AML-193 (cell line): ENCODE results near the gene CPLANE2.

ENCODE experiments used
- DNase-seq, 2 experiments: peaks; one replicate each; lab custom pipeline; 2025; lab: John Stamatoyannopoulos, UW

The CPLANE2 gene

DNA sequence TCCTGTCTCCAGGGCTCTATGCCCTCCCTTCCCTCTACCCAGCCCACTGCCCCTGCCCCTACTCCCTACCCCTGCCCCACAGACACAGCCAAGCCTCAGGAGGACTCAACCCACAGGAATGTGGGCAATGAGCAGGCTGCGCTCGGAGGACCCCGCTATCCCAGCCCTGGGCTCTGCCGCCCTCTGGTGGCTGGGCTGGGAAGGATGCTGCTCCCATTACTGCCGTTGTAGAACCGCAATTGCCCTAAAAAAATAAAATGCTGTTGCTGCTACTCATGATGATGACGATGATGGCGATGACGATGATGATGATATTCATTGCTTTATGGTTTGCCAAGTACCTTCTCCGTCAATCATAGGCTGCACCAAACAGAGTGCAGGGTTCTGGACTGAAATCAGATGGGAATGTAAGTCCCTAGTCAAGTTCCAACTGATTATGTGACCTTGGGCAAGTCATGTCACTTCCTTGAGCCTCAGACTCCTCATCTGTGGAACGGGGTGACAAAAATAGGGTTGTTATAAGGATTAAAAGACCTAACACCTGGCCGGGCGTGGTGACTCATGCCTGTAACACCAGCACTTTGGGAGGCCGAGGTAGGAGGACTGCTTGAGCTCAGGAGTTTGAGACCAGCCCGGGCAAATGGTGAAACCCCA is 49.1 kb downstream of the CPLANE2 start:
- peak; percentile 29 to 42 for DNase-seq

DNA sequence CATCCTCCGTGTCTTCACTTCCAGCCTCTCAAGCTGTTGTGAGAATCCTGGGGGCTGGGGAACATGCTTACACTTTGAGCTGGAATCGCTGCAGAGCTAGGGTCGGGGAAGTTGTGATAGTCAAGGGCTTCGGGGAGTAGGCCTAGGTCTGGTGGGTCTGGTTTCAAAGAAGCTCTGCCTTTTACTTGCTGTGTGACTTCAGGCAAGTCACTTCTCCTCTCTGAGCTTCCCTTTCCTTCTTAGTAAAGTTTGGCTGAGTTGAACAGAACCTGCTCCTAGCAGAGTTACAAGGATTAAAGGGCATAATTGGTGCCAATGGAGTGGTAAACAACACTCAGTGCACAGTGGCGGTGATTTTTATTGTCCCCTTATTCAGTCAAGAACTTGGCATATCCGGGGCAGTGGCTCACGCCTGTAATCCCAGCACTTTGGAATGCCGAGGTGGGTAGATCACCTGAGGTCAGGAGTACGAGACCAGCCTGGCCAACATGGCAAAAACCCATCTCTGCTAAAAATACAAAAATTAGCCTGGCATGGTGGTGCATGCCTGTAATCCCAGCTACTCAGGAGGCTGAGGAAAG is 50.2 kb downstream of the CPLANE2 start:
- DNase-seq: no peak

GRCh38 chr1:16184557-16185303 is 52.3 kb downstream of the CPLANE2 start:
- no peak for DNase-seq

- DNase-seq: no peak
Measured at GRCh38 chr1:16183765-16184556, 53.0 kb downstream of the CPLANE2 start.

DNA sequence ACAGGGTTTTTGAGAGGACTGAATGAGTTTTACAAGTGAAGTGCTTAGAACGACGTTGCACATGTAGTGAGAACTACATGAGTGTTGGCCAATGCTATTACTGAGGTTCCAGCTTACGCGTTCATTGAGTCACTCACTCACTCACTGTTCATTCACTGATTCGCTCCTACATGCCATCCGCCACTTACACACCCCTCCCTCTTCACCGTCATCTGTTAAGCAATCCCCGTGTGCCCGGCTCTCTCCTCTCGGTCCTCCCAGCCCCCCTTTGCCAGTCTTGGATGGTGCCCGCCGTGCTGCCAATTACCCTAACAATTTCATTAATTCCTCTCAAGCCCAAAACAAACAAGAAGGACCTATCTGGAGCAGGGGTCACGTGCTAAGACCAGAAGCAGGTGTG is 53.8 kb downstream of the CPLANE2 start:
- no peak for DNase-seq

- no peak for DNase-seq
Measured at GRCh38 chr1:16181887-16182719, 54.9 kb downstream of the CPLANE2 start.
